ENCODE results near the gene GPR75. TPM values are rescaled to one million over a fixed set of nuclear protein-coding genes. Genes with fewer than 3 reads are reported as not detected.

GPR75 gene
- total and polyA plus RNA-seq, 2 of the 13 experiments (the other 11 are each of a cell fraction or from before 2014, with no cell fraction given) = 3.3 to 4.1 TPM

GRCh38 chr2:53820048-53820447 is 39.7 kb downstream of the GPR75 start:
- WGBS (ENCODE audit: low lambda C conversion rate) = 95% methylated on average over 9 of the region's 9 CpGs
- no peak overlapping the region for H3K9ac ChIP-seq (ENCODE audit: insufficient read depth, low read depth, low read length)
- H3K36me3 ChIP-seq (replicated peaks in 1 of 2; ENCODE audit: control insufficient read depth in 1 of 2, insufficient read depth in 2 of 2, low read length in 2 of 2) = peaks cover 12 to 38% of the 10 kb centered on the region in 2 experiments
- H3K4me3 ChIP-seq (replicated peaks in 1 of 3; ENCODE audit: insufficient read depth in 1 of 3, low read depth in 2 of 3, low read length in 3 of 3) = no peak overlapping the region
- no peak overlapping the region for H3K4me2 ChIP-seq (ENCODE audit: low read depth, low read length)
- no peak overlapping the region for H3K27ac ChIP-seq (ENCODE audit: extremely low read length, insufficient read depth, low read length)
- H3K9me3 ChIP-seq (ENCODE audit: low read length) = no peaks in the 10 kb centered on the region
- intact Hi-C loops (cut with micrococcal nuclease; ENCODE audit: unreplicated experiment) (no loop called here), in situ Hi-C loops (cut with HindIII; ENCODE audit: extremely low pct_ligation_motif_present, low pct_unique_long_range_greater_than_20kb) (no loop called here)
- DNase-seq (ENCODE audit: low spot score) (no peak), FAIRE-seq (no peak), ATAC-seq (no peak)
- TF ChIP-seq ZNF33A (CRISPR knock-in tag; IDR thresholded peaks at IDR 0.05; ENCODE audit: borderline replicate concordance) = no peak
- TF ChIP-seq ZNF333 (CRISPR knock-in tag; IDR thresholded peaks at IDR 0.05; ENCODE audit: borderline replicate concordance) = no peak
- TF ChIP-seq REST (IDR thresholded peaks at IDR 0.05; ENCODE audit: borderline replicate concordance in 1 of 2, low read depth in 1 of 2, low read length in 2 of 2) = no peak
- TF ChIP-seq ZNF20 (CRISPR knock-in tag; IDR thresholded peaks at IDR 0.05) = no peak
- TF ChIP-seq ZNF276 (CRISPR knock-in tag; IDR thresholded peaks at IDR 0.05; ENCODE audit: low read depth) = no peak
- TF ChIP-seq NFYC (CRISPR knock-in tag; IDR thresholded peaks at IDR 0.05) = no peak
- TF ChIP-seq SMC3 (IDR thresholded peaks at IDR 0.05; ENCODE audit: low read length) = no peak
- no peak for TF ChIP-seq ZNF597 (CRISPR knock-in tag; IDR thresholded peaks at IDR 0.05)
- TF ChIP-seq ZNF24 (IDR thresholded peaks at IDR 0.05) = no peak
- TF ChIP-seq MLXIP (CRISPR knock-in tag; IDR thresholded peaks at IDR 0.05; ENCODE audit: borderline replicate concordance) = no peak
- TF ChIP-seq MIXL1 (CRISPR knock-in tag; IDR thresholded peaks at IDR 0.05) = no peak
- no peak for TF ChIP-seq ZFP36L2 (CRISPR knock-in tag; IDR thresholded peaks at IDR 0.05)
- TF ChIP-seq ATAD3A (CRISPR knock-in tag; IDR thresholded peaks at IDR 0.05) = no peak
- TF ChIP-seq ZNF788 (CRISPR knock-in tag; IDR thresholded peaks at IDR 0.05; ENCODE audit: borderline replicate concordance) = no peak
- TF ChIP-seq HOXA3 (CRISPR knock-in tag; IDR thresholded peaks at IDR 0.05) = no peak
- no peak for TF ChIP-seq DDIT3 (CRISPR knock-in tag; IDR thresholded peaks at IDR 0.05)
- no peaks in the 10 kb centered on the region for H4K20me1 ChIP-seq (ENCODE audit: insufficient read depth, low read length)
- ChIA-PET POLR2A (no interaction called here), CTCF (ENCODE audit: low intra/inter-chr PET ratio, low total read pairs) (no interaction called here)
- H3K79me2 ChIP-seq (ENCODE audit: insufficient read depth, low read length) = no peaks in the 10 kb centered on the region
- H3K27me3 ChIP-seq (ENCODE audit: control insufficient read depth in 1 of 2, insufficient read depth in 2 of 2, low read length in 2 of 2) = no peaks in the 10 kb centered on the region
- peaks cover 27% of the 10 kb centered on the region for H3K4me1 ChIP-seq (ENCODE audit: insufficient read depth, low read length)
- no peak overlapping the region for H2AFZ ChIP-seq (ENCODE audit: low read length)
- BruUV-seq (replicated peaks) = no TSS peak
